Esophagus squamous epithelium (tissue), 5 donors: ENCODE data around the gene TMEM51. TPM values are rescaled to one million over a fixed set of nuclear protein-coding genes. Genes with fewer than 3 reads are reported as not detected.

ENCODE experiments used
- DNase-seq: peaks from one replicate; lab custom pipeline; 2025; lab: John Stamatoyannopoulos, UW
- H3K27ac ChIP-seq, 4 donors: fragments of 200-600 bp; sonication (generic); one replicate each; pipeline ENCODE4 v1.5.1; 2016 to 2019; ENCODE audit warnings: mild to moderate bottlenecking in 1 of 4
- H3K27me3 ChIP-seq, 4 donors: fragments of 200-600 bp; sonication (generic); 1 replicate in 3 of 4; 2 replicates in 1 of 4; pipeline versions ENCODE4 v1.5.1 to v1.6.0; 2017 to 2021; ENCODE audit warnings: antibody characterized with exemption in 1 of 4
- H3K36me3 ChIP-seq, 3 donors: fragments of 200-600 bp; sonication (generic); one replicate each; pipeline ENCODE4 v1.5.1; 2016 to 2019
- H3K4me1 ChIP-seq, 3 donors: fragments of 200-600 bp; sonication (generic); one replicate each; pipeline ENCODE4 v1.5.1; 2017 to 2019
- H3K4me3 ChIP-seq, 4 donors: fragments of 200-600 bp; sonication (generic); 1 replicate in 3 of 4; 2 replicates in 1 of 4; pipeline ENCODE4 v1.5.1; 2016 to 2019; ENCODE audit warnings: mild to moderate bottlenecking in 2 of 4, moderate library complexity in 1 of 4
- H3K9me3 ChIP-seq, 3 donors: fragments of 200-600 bp; sonication (generic); one replicate each; pipeline ENCODE4 v1.5.1; 2016 to 2019
- POLR2A ChIP-seq, 4 donors: fragments of 450-650 bp; IDR thresholded peaks; one replicate each; pipeline ENCODE4 v1.6.1; 2017; ENCODE audit warnings: antibody characterized with exemption in 4 of 4, mild to moderate bottlenecking in 4 of 4, moderate library complexity in 3 of 4
- WGBS, 2 donors: methylation state at CpG; one replicate each; pipeline ENCODE4 v1.1.5; 2018; 5-methylcytosine and 5-hydroxymethylcytosine counted together
- intact Hi-C: fragments of 100-400 bp; cut with DNase I; formaldehyde crosslinking; loops from one replicate; pipeline ENCODE4 v1.15.0; 2022
- total RNA-seq, 4 donors: library from RNA; depleted of rRNA; stranded (reverse); fragments of >200 nt; gene quantifications; one replicate each; pipeline ENCODE4 v1.1.0, GENCODE V29; 2016
- TF ChIP-seq, protein P1 (sequence below), 6 experiments: fragments of 450-650 bp in 4 of 6; fragments of 200-600 bp in 2 of 6; sonication (generic) in 2 of 6; IDR thresholded peaks; one replicate each; pipeline ENCODE4 v1.5.1; 2016 to 2019; ENCODE audit warnings: antibody characterized with exemption in 6 of 6, mild to moderate bottlenecking in 4 of 6, moderate library complexity in 4 of 6
- donor health status: DM: yes; HTN: yes; CAD: no.

The TMEM51 gene
- total RNA-seq, 4 donors from 2014 or later = 11.6 to 23.7 (median 17.7) TPM

- Histone ChIP-seq H3K9me3 (no peaks in the 10 kb centered on the region), H3K36me3 (no peaks in the 10 kb centered on the region), H3K27ac (no peak overlapping the region), H3K27me3 (no peaks in the 10 kb centered on the region), H3K4me1 (peaks cover 0 to 9% (median 0%) of the 10 kb centered on the region in 3 donors), H3K4me3 (no peak overlapping the region)
- 81 to 96% methylated on average over 4 to 11 of the region's 13 CpGs for WGBS, 2 donors
- intact Hi-C loops = loop anchor here (10.0 kb wide), 1 partner anchor 94 kb away; no protein-coding TSS in a partner anchor
- no peak for DNase-seq
- TF ChIP-seq, protein P1, sequence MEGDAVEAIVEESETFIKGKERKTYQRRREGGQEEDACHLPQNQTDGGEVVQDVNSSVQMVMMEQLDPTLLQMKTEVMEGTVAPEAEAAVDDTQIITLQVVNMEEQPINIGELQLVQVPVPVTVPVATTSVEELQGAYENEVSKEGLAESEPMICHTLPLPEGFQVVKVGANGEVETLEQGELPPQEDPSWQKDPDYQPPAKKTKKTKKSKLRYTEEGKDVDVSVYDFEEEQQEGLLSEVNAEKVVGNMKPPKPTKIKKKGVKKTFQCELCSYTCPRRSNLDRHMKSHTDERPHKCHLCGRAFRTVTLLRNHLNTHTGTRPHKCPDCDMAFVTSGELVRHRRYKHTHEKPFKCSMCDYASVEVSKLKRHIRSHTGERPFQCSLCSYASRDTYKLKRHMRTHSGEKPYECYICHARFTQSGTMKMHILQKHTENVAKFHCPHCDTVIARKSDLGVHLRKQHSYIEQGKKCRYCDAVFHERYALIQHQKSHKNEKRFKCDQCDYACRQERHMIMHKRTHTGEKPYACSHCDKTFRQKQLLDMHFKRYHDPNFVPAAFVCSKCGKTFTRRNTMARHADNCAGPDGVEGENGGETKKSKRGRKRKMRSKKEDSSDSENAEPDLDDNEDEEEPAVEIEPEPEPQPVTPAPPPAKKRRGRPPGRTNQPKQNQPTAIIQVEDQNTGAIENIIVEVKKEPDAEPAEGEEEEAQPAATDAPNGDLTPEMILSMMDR (IDR thresholded peaks at IDR 0.05) = no peak
- TF ChIP-seq POLR2A (IDR thresholded peaks at IDR 0.05) = no peak
Observed at GRCh38 chr1:15120251-15120945, 33.1 kb upstream of the TMEM51 start.

- intact Hi-C loops = loop anchor here (10.0 kb wide), 1 partner anchor 92 kb away; no protein-coding TSS in a partner anchor
- WGBS, 2 donors = 61 to 88% methylated on average over 2 to 6 of the region's 7 CpGs
- no peak overlapping the region for H3K27ac ChIP-seq
- no peak overlapping the region for H3K4me3 ChIP-seq
- no peaks in the 10 kb centered on the region for H3K36me3 ChIP-seq
- DNase-seq = no peak
- no peaks in the 10 kb centered on the region for H3K9me3 ChIP-seq
- H3K27me3 ChIP-seq = no peaks in the 10 kb centered on the region
- peaks cover 0 to under 1% (median 0%) of the 10 kb centered on the region in 3 donors for H3K4me1 ChIP-seq
- TF ChIP-seq, protein P1 (IDR thresholded peaks at IDR 0.05) = no peak
- no peak for TF ChIP-seq POLR2A (IDR thresholded peaks at IDR 0.05)
Observed at GRCh38 chr1:15122331-15122730, 31.2 kb upstream of the TMEM51 start.

DNA sequence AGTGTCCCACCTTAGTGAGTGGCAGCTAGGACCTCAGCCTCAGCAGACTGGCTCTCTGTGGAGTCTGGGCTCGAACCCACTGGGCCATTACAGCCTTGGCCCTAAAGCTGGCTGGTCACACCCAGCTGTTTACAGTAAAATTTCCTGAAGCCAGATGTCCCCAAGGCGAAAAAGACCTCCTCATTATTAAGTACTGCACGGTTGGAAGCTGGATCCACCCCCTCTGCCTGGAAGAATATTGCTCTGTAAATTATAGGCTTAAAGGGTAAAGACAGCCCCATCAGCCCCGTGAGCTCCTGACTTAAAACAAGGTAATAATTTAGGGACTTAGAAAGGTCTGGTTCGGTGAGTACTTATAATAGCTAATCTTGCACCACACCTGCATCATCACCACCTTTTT, 30.3 kb upstream of the TMEM51 start:
- intact Hi-C loops = loop anchor here (10.0 kb wide), 1 partner anchor 92 kb away; no protein-coding TSS in a partner anchor
- H3K4me3 ChIP-seq = no peak overlapping the region
- no peak for DNase-seq
- WGBS, 2 donors = 70 to 80% methylated on average over 5 of the region's 5 CpGs
- H3K27ac ChIP-seq = no peak overlapping the region
- TF ChIP-seq POLR2A (IDR thresholded peaks at IDR 0.05) = no peak
- TF ChIP-seq, protein P1 (IDR thresholded peaks at IDR 0.05) = no peak
- no peaks in the 10 kb centered on the region for H3K4me1 ChIP-seq
- no peaks in the 10 kb centered on the region for H3K36me3 ChIP-seq
- no peaks in the 10 kb centered on the region for H3K9me3 ChIP-seq
- no peaks in the 10 kb centered on the region for H3K27me3 ChIP-seq

DNA sequence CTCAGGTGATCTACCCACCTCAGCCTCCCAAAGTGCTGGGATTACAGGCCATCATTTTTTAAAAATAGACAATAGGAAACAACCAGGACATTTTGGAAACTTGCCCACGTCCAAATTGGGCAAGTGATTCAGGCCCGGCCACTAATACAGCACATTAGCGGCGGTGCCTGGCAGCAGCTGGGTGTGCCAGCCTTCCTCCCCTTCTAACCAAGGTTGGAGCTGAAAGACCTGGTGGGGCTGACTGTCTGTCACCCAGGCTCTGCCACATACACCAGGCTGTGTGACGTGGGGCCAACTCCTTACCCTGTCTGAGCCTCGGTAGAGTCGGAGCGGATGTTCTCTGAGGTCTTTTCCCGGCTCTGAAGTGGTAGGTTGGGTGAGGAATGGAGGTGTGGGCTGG, 29.6 kb upstream of the TMEM51 start:
- no peaks in the 10 kb centered on the region for H3K4me1 ChIP-seq
- WGBS, 2 donors = 86 to 100% methylated on average over 3 to 6 of the region's 9 CpGs
- H3K27ac ChIP-seq = no peak overlapping the region
- H3K4me3 ChIP-seq = no peak overlapping the region
- no peaks in the 10 kb centered on the region for H3K36me3 ChIP-seq
- H3K27me3 ChIP-seq = no peaks in the 10 kb centered on the region
- intact Hi-C loops = loop anchor here (10.0 kb wide), 1 partner anchor 91 kb away; no protein-coding TSS in a partner anchor
- no peaks in the 10 kb centered on the region for H3K9me3 ChIP-seq
- DNase-seq = no peak
- no peak for TF ChIP-seq POLR2A (IDR thresholded peaks at IDR 0.05)
- TF ChIP-seq, protein P1 (IDR thresholded peaks at IDR 0.05) = no peak

GRCh38 chr1:15124362-15125100, 29.0 kb upstream of the TMEM51 start:
- H3K27ac ChIP-seq = no peak overlapping the region
- no peak for DNase-seq
- TF ChIP-seq, protein P1 (IDR thresholded peaks at IDR 0.05) = no peak
- TF ChIP-seq POLR2A (IDR thresholded peaks at IDR 0.05) = no peak
- no peak overlapping the region for H3K4me3 ChIP-seq
- no peaks in the 10 kb centered on the region for H3K9me3 ChIP-seq
- H3K4me1 ChIP-seq = no peaks in the 10 kb centered on the region
- H3K27me3 ChIP-seq = no peaks in the 10 kb centered on the region
- no peaks in the 10 kb centered on the region for H3K36me3 ChIP-seq
- WGBS, 2 donors = 87 to 91% methylated on average over 10 to 22 of the region's 25 CpGs
- intact Hi-C loops = loop anchor here (5.0 to 10.0 kb wide), 2 partner anchors 90 to 148 kb away; no protein-coding TSS in a partner anchor
